WTC11 (cell line): Measurements from ENCODE around the gene MRPS16. TPM values are rescaled to one million over a fixed set of nuclear protein-coding genes. Genes with fewer than 3 reads are reported as not detected.

ENCODE experiments used
- ATAC-seq: fragments of 200-7000 bp; cut with Tn5 transposase; 2 replicates; pipeline ENCODE4 v1.10.0; 2021; ENCODE audit warnings: mild to moderate bottlenecking, moderate library complexity
- CTCF ChIA-PET: fragments of 300-600 bp; sonication (Branson Sonifier 250); formaldehyde crosslinking; loops from one replicate; lab custom pipeline; 2021; ENCODE audit warnings: antibody characterized with exemption; lab: Charles Lee
- POLR2A ChIA-PET: fragments of 350-600 bp; sonication (Branson Sonifier 250); formaldehyde crosslinking; loops from one replicate; lab custom pipeline; 2021; ENCODE audit warnings: antibody characterized with exemption; lab: Charles Lee
- DNase-seq: peaks from one replicate; pipeline ENCODE4 v3.0.0; 2021; ENCODE audit warnings: low spot score
- H3K27ac Mint-ChIP-seq: 2 replicates; pipeline ENCODE4 v1.8.0; 2021; ENCODE audit warnings: mixed read lengths
- H3K27me3 Mint-ChIP-seq: 2 replicates; pipeline ENCODE4 v1.8.0; 2021; ENCODE audit warnings: low read depth, mild to moderate bottlenecking, moderate library complexity, mixed read lengths
- H3K36me3 Mint-ChIP-seq: 2 replicates; pipeline ENCODE4 v1.8.0; 2021; ENCODE audit warnings: mixed read lengths
- H3K4me1 Mint-ChIP-seq: 2 replicates; pipeline ENCODE4 v1.8.0; 2022; ENCODE audit warnings: mixed read lengths
- H3K4me3 Mint-ChIP-seq: 2 replicates; pipeline ENCODE4 v1.8.0; 2021; ENCODE audit warnings: mild to moderate bottlenecking, moderate library complexity, mixed read lengths
- H3K9me3 Mint-ChIP-seq: 2 replicates; pipeline ENCODE4 v1.8.0; 2021; ENCODE audit warnings: mixed read lengths
- CREB1 ChIP-seq: sonication (generic); formaldehyde crosslinking; IDR thresholded peaks from 2 replicates; pipeline ENCODE4 v1.8.0; 2023; ENCODE audit warnings: mild to moderate bottlenecking, missing genetic modification reagents
- CTCF ChIP-seq: fragments of 200-600 bp; IDR thresholded peaks from 2 replicates; pipeline ENCODE4 v1.8.0; 2022; ENCODE audit warnings: antibody characterized with exemption
- ESRRA ChIP-seq: sonication (generic); formaldehyde crosslinking; IDR thresholded peaks from 2 replicates; pipeline ENCODE4 v1.8.1; 2022; ENCODE audit warnings: mild to moderate bottlenecking, missing genetic modification reagents, borderline replicate concordance
- IRF1 ChIP-seq: sonication (generic); formaldehyde crosslinking; IDR thresholded peaks from 2 replicates; pipeline ENCODE4 v1.8.0; 2023; ENCODE audit warnings: missing genetic modification reagents
- IRF2 ChIP-seq: sonication (generic); formaldehyde crosslinking; IDR thresholded peaks from 2 replicates; pipeline ENCODE4 v1.8.0; 2022; ENCODE audit warnings: low read depth, missing genetic modification reagents, borderline replicate concordance
- OVOL2 ChIP-seq: fragments of 250-450 bp; sonication (Bioruptor Pico); IDR thresholded peaks from 2 replicates; pipeline ENCODE4 v1.9.0; 2021; ENCODE audit warnings: mild to moderate bottlenecking, borderline replicate concordance
- PREB ChIP-seq: sonication (generic); formaldehyde crosslinking; IDR thresholded peaks from 2 replicates; pipeline ENCODE4 v1.8.1; 2022; ENCODE audit warnings: mild to moderate bottlenecking, missing genetic modification reagents, moderate library complexity, borderline replicate concordance
- PRRX2 ChIP-seq: fragments of 250-450 bp; sonication (Bioruptor Pico); IDR thresholded peaks from 2 replicates; pipeline ENCODE4 v1.8.0; 2021; ENCODE audit warnings: mild to moderate bottlenecking
- SMAD4 ChIP-seq: sonication (generic); formaldehyde crosslinking; IDR thresholded peaks from 2 replicates; pipeline ENCODE4 v1.8.0; 2022; ENCODE audit warnings: mild to moderate bottlenecking, missing genetic modification reagents
- TP53 ChIP-seq: sonication (generic); formaldehyde crosslinking; IDR thresholded peaks from 2 replicates; pipeline ENCODE4 v1.8.1; 2023; ENCODE audit warnings: mild to moderate bottlenecking, missing genetic modification reagents
- USF2 ChIP-seq: sonication (generic); formaldehyde crosslinking; IDR thresholded peaks from 2 replicates; pipeline ENCODE4 v1.8.1; 2023; ENCODE audit warnings: mild to moderate bottlenecking, missing genetic modification reagents, moderate library complexity
- ZBTB43 ChIP-seq: sonication (generic); formaldehyde crosslinking; IDR thresholded peaks from 2 replicates; pipeline ENCODE4 v1.8.1; 2023; ENCODE audit warnings: mild to moderate bottlenecking, missing genetic modification reagents
- ZNF263 ChIP-seq: sonication (generic); formaldehyde crosslinking; IDR thresholded peaks from 2 replicates; pipeline ENCODE4 v1.8.1; 2022; ENCODE audit warnings: low read depth, mild to moderate bottlenecking, moderate library complexity, missing genetic modification reagents
- ZNF416 ChIP-seq: fragments of 250-450 bp; sonication (Bioruptor Pico); IDR thresholded peaks from 2 replicates; pipeline ENCODE4 v1.9.0; 2021; ENCODE audit warnings: mild to moderate bottlenecking, inconsistent platforms
- ZNF425 ChIP-seq: fragments of 250-450 bp; sonication (Bioruptor Pico); conservative IDR thresholded peaks from 2 replicates; pipeline ENCODE4 v1.9.0; 2021; ENCODE audit warnings: mild to moderate bottlenecking
- total RNA-seq: library from RNA; stranded (reverse); gene quantifications from 3 replicates; pipeline ENCODE4 v1.2.3, GENCODE V29; 2021
- TF ChIP-seq, protein P1 (sequence below): sonication (generic); formaldehyde crosslinking; IDR thresholded peaks from 2 replicates; pipeline ENCODE4 v1.8.0; 2022; ENCODE audit warnings: mild to moderate bottlenecking, missing genetic modification reagents
- TF ChIP-seq, protein P2 (sequence below): fragments of 250-450 bp; sonication (Bioruptor Pico); IDR thresholded peaks from 2 replicates; pipeline ENCODE4 v1.9.0; 2021; ENCODE audit warnings: moderate library complexity, mild to moderate bottlenecking, inconsistent platforms, borderline replicate concordance
- TF ChIP-seq, protein P3 (sequence below): fragments of 250-450 bp; sonication (Bioruptor Pico); IDR thresholded peaks from 2 replicates; pipeline ENCODE4 v1.9.0; 2021; ENCODE audit warnings: mild to moderate bottlenecking
- TF ChIP-seq, protein P4 (sequence below): sonication (generic); formaldehyde crosslinking; conservative IDR thresholded peaks from 2 replicates; pipeline ENCODE4 v1.8.1; 2023; ENCODE audit warnings: mild to moderate bottlenecking, low read depth, missing genetic modification reagents, moderate library complexity
- TF ChIP-seq, protein P5 (sequence below): sonication (generic); formaldehyde crosslinking; IDR thresholded peaks from 2 replicates; pipeline ENCODE4 v1.8.0; 2022; ENCODE audit warnings: mild to moderate bottlenecking, missing genetic modification reagents

MRPS16 gene
- total RNA-seq, 1 experiment from 2014 or later = 157 TPM

GRCh38 chr10:73234695-73235094, 17.7 kb downstream of the MRPS16 start:
- ATAC-seq (no peak), DNase-seq (no peak)
- Mint-ChIP-seq H3K4me1 (no peaks in the 10 kb centered on the region), H3K36me3 (peaks cover 29% of the 10 kb centered on the region), H3K9me3 (no peaks in the 10 kb centered on the region), H3K4me3 (no peak overlapping the region), H3K27me3 (no peaks in the 10 kb centered on the region), H3K27ac (no peak overlapping the region)
- CTCF ChIA-PET = no interaction called here
- POLR2A ChIA-PET = interaction anchor here (1.5 kb wide), 1 partner anchor 12 kb away, joined by 4 read pairs; the partner anchor contains the start of gene DNAJC9
- TF ChIP-seq IRF2 = no peak
- no peak for TF ChIP-seq ESRRA
- no peak for TF ChIP-seq OVOL2
- TF ChIP-seq CTCF = no peak
- no peak for TF ChIP-seq SMAD4
- TF ChIP-seq, protein P1, sequence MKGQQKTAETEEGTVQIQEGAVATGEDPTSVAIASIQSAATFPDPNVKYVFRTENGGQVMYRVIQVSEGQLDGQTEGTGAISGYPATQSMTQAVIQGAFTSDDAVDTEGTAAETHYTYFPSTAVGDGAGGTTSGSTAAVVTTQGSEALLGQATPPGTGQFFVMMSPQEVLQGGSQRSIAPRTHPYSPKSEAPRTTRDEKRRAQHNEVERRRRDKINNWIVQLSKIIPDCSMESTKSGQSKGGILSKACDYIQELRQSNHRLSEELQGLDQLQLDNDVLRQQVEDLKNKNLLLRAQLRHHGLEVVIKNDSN (CRISPR knock-in tag) = no peak
- TF ChIP-seq PREB (CRISPR knock-in tag) = no peak
- TF ChIP-seq, protein P2, sequence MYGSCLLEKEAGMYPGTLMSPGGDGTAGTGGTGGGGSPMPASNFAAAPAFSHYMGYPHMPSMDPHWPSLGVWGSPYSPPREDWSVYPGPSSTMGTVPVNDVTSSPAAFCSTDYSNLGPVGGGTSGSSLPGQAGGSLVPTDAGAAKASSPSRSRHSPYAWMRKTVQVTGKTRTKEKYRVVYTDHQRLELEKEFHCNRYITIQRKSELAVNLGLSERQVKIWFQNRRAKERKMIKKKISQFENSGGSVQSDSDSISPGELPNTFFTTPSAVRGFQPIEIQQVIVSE (CRISPR knock-in tag) = no peak
- TF ChIP-seq, protein P3, sequence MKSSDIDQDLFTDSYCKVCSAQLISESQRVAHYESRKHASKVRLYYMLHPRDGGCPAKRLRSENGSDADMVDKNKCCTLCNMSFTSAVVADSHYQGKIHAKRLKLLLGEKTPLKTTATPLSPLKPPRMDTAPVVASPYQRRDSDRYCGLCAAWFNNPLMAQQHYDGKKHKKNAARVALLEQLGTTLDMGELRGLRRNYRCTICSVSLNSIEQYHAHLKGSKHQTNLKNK (CRISPR knock-in tag) = no peak
- TF ChIP-seq ZBTB43 (CRISPR knock-in tag) = no peak
- no peak for TF ChIP-seq USF2 (CRISPR knock-in tag)
- no peak for TF ChIP-seq ZNF425 (CRISPR knock-in tag)
- no peak for TF ChIP-seq TP53 (CRISPR knock-in tag)
- TF ChIP-seq, protein P4, sequence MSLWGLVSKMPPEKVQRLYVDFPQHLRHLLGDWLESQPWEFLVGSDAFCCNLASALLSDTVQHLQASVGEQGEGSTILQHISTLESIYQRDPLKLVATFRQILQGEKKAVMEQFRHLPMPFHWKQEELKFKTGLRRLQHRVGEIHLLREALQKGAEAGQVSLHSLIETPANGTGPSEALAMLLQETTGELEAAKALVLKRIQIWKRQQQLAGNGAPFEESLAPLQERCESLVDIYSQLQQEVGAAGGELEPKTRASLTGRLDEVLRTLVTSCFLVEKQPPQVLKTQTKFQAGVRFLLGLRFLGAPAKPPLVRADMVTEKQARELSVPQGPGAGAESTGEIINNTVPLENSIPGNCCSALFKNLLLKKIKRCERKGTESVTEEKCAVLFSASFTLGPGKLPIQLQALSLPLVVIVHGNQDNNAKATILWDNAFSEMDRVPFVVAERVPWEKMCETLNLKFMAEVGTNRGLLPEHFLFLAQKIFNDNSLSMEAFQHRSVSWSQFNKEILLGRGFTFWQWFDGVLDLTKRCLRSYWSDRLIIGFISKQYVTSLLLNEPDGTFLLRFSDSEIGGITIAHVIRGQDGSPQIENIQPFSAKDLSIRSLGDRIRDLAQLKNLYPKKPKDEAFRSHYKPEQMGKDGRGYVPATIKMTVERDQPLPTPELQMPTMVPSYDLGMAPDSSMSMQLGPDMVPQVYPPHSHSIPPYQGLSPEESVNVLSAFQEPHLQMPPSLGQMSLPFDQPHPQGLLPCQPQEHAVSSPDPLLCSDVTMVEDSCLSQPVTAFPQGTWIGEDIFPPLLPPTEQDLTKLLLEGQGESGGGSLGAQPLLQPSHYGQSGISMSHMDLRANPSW (CRISPR knock-in tag) = no peak
- no peak for TF ChIP-seq CREB1 (CRISPR knock-in tag)
- TF ChIP-seq ZNF416 (CRISPR knock-in tag) = no peak
- TF ChIP-seq, protein P5, sequence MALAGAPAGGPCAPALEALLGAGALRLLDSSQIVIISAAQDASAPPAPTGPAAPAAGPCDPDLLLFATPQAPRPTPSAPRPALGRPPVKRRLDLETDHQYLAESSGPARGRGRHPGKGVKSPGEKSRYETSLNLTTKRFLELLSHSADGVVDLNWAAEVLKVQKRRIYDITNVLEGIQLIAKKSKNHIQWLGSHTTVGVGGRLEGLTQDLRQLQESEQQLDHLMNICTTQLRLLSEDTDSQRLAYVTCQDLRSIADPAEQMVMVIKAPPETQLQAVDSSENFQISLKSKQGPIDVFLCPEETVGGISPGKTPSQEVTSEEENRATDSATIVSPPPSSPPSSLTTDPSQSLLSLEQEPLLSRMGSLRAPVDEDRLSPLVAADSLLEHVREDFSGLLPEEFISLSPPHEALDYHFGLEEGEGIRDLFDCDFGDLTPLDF (CRISPR knock-in tag) = no peak
- no peak for TF ChIP-seq ZNF263 (CRISPR knock-in tag)
- no peak for TF ChIP-seq PRRX2
- TF ChIP-seq IRF1 (CRISPR knock-in tag) = no peak
